GM19455 (cell line): ENCODE results near the gene MUS81.

Experiments used
- ATAC-seq: cut with Tn5 transposase; IDR thresholded peaks from one replicate; pipeline ENCODE4 v1.9.1; 2021; ENCODE audit not compliant: unreplicated experiment

The MUS81 gene

GRCh38 chr11:65915101-65915820 lies 55.0 kb downstream of the MUS81 start:
- ATAC-seq: no peak

GRCh38 chr11:65915821-65916251 lies 55.6 kb downstream of the MUS81 start:
- no peak for ATAC-seq
